B cell (primary cell): ENCODE results near the gene TMEM108. TPM values are rescaled to one million over a fixed set of nuclear protein-coding genes. Genes with fewer than 3 reads are reported as not detected.

Source experiments
- ATAC-seq: fragments of 200-7000 bp; cut with Tn5 transposase; one replicate; pipeline ENCODE4 v1.10.0; 2021; ENCODE audit warnings: low read depth, mild to moderate bottlenecking, moderate number of reproducible peaks, moderate library complexity
- CTCF ChIA-PET: fragments of 350-600 bp; sonication (Branson Sonifier 250); formaldehyde crosslinking; loops from one replicate; lab custom pipeline; 2021; ENCODE audit warnings: antibody characterized with exemption, inconsistent platforms; lab: Charles Lee
- POLR2A ChIA-PET: fragments of 350-600 bp; sonication (Branson Sonifier 250); formaldehyde crosslinking; loops from one replicate; lab custom pipeline; 2021; ENCODE audit warnings: antibody characterized with exemption; lab: Charles Lee
- DNase-seq: peaks from one replicate; pipeline ENCODE4 v3.0.0; 2013
- H2AFZ ChIP-seq: 2 replicates; pipeline ENCODE4 v1.6.1; 2012; ENCODE audit warnings: mild to moderate bottlenecking, low read depth, low read length; ENCODE audit not compliant: insufficient read depth, poor library complexity, severe bottlenecking
- H3K27ac ChIP-seq, 2 donors: 1 replicate in 1 of 2; 2 replicates in 1 of 2; pipeline ENCODE4 v1.5.1; 2012 to 2013; ENCODE audit warnings: low read length in 2 of 2, mild to moderate bottlenecking in 2 of 2, moderate library complexity in 1 of 2
- H3K27me3 ChIP-seq, 4 experiments: fragments of 200-600 bp in 1 of 4; sonication (generic) in 1 of 4; replicated peaks in 1 of 4; 1 replicate in 2 of 4; 2 replicates in 2 of 4; pipeline versions ENCODE4 v1.6.1 to v1.7.0; 2013 to 2016; ENCODE audit warnings: low read length in 3 of 4, mild to moderate bottlenecking in 2 of 4, mixed read lengths in 1 of 4, moderate library complexity in 1 of 4; ENCODE audit not compliant: insufficient read depth in 4 of 4, control insufficient read depth in 3 of 4; ENCODE audit errors: control extremely low read depth in 1 of 4
- H3K36me3 ChIP-seq, 2 experiments: replicated peaks in 1 of 2; 1 replicate in 1 of 2; 2 replicates in 1 of 2; pipeline versions ENCODE4 v1.6.1 to v1.7.1; 2013; ENCODE audit warnings: low read length in 1 of 2; ENCODE audit not compliant: insufficient read depth in 2 of 2, control insufficient read depth in 1 of 2; ENCODE audit errors: control extremely low read depth in 1 of 2, extremely low read depth in 1 of 2
- H3K4me1 ChIP-seq, 2 donors: fragments of 200-600 bp in 1 of 2; sonication (generic) in 1 of 2; 1 replicate in 1 of 2; 2 replicates in 1 of 2; pipeline versions ENCODE4 v1.5.1 to v1.6.1; 2013 to 2017; ENCODE audit warnings: low read length in 2 of 2; ENCODE audit not compliant: control insufficient read depth in 2 of 2, insufficient read depth in 2 of 2
- H3K4me2 ChIP-seq: replicated peaks from 2 replicates; pipeline ENCODE3; 2012; ENCODE audit warnings: mild to moderate bottlenecking, low read depth, low read length; ENCODE audit not compliant: poor library complexity, severe bottlenecking
- H3K4me3 ChIP-seq, 5 experiments: fragments of 200-600 bp in 1 of 5; sonication (generic) in 1 of 5; 1 replicate in 3 of 5; 2 replicates in 2 of 5; pipeline versions ENCODE4 v1.5.1 to v1.7.0; 2011 to 2016; ENCODE audit warnings: low read length in 4 of 5, mild to moderate bottlenecking in 4 of 5, low read depth in 2 of 5, control low read depth in 1 of 5, moderate library complexity in 1 of 5; ENCODE audit not compliant: insufficient read depth in 1 of 5; ENCODE audit errors: control extremely low read depth in 1 of 5, extremely low read depth in 1 of 5
- H3K79me2 ChIP-seq: fragments of 200-600 bp; sonication (generic); one replicate; pipeline ENCODE4 v1.6.0; 2016; ENCODE audit warnings: low read length; ENCODE audit not compliant: control insufficient read depth, insufficient read depth
- H3K9ac ChIP-seq: fragments of 200-600 bp; sonication (generic); 2 replicates; pipeline ENCODE4 v1.6.1; 2017; ENCODE audit warnings: mild to moderate bottlenecking, low read length, moderate library complexity
- H3K9me3 ChIP-seq, 3 donors: one replicate each; pipeline versions ENCODE4 v1.6.1 to v1.7.1; 2013; ENCODE audit warnings: low read length in 2 of 3; ENCODE audit not compliant: control insufficient read depth in 2 of 3, insufficient read depth in 1 of 3; ENCODE audit errors: control extremely low read depth in 1 of 3
- H4K20me1 ChIP-seq: 2 replicates; pipeline ENCODE4 v1.6.0; 2012; ENCODE audit warnings: mild to moderate bottlenecking, low read length; ENCODE audit not compliant: insufficient read depth, control insufficient read depth, poor library complexity, severe bottlenecking
- H3K27ac Mint-ChIP-seq: one replicate; pipeline ENCODE4 v1.8.0; 2021; ENCODE audit warnings: mixed read lengths
- H3K27me3 Mint-ChIP-seq: one replicate; pipeline ENCODE4 v1.8.0; 2021; ENCODE audit warnings: mixed read lengths
- H3K4me1 Mint-ChIP-seq: one replicate; pipeline ENCODE4 v1.8.0; 2021; ENCODE audit warnings: mixed read lengths
- H3K4me3 Mint-ChIP-seq: one replicate; pipeline ENCODE4 v1.8.0; 2021; ENCODE audit warnings: mixed read lengths
- H3K9me3 Mint-ChIP-seq: one replicate; pipeline ENCODE4 v1.8.0; 2022; ENCODE audit warnings: mixed read lengths; ENCODE audit not compliant: insufficient read depth
- EZH2 ChIP-seq: IDR thresholded peaks from 2 replicates; pipeline ENCODE4 v1.6.1; 2012; ENCODE audit warnings: borderline replicate concordance, low read depth, mild to moderate bottlenecking, moderate library complexity, low read length; ENCODE audit not compliant: insufficient read depth, poor library complexity, severe bottlenecking
- WGBS: methylation state at CpG from one replicate; pipeline ENCODE4 v1.1.5; 2013; ENCODE audit warnings: missing lambda C conversion rate; ENCODE audit not compliant: insufficient coverage; 5-methylcytosine and 5-hydroxymethylcytosine counted together
- intact Hi-C: fragments of 100-400 bp; cut with micrococcal nuclease; formaldehyde crosslinking; loops from one replicate; pipeline ENCODE4 v1.10.0; 2022
- polyA plus RNA-seq: library from polyadenylated mRNA; depleted of rRNA; stranded (reverse); fragments of >200 nt; gene quantifications from 2 replicates; pipeline ENCODE4 v1.2.3, GENCODE V29; 2012
- total RNA-seq, 2 donors: library from RNA; stranded (reverse); fragments of 120-200 nt in 1 of 2; gene quantifications; 1 replicate in 1 of 2; 2 replicates in 1 of 2; pipeline versions ENCODE4 v1.2.3 to v1.2.4, GENCODE V29; 2013 to 2022
- TF ChIP-seq, protein P1 (sequence below): fragments of 200-600 bp; IDR thresholded peaks from one replicate; pipeline ENCODE4 v1.8.0; 2022; ENCODE audit warnings: antibody characterized with exemption, mild to moderate bottlenecking

TMEM108 gene
- total and polyA plus RNA-seq, 2 donors (not counting 1 experiment from before 2014, with no cell fraction given) = not detected

DNA sequence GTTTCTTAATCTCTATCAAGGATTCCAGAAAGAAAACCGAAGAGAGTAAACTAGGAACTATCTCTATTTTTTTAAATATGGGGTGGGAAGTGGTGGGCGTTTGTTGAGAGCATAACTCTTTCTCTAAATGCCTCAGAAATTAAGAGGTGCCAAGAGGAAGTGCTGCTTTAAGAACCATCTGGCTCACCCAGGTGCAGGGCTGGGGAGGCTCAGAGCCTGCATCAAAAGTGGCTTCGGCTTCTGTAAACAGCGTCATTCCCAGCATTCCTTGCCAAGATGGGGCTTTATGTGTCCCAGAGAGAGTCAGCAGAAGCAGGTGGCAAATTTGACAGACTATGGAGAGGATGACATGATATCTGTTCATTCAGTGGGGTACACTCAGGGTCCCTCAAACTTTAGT lies 238.4 kb downstream of the TMEM108 start:
- Histone ChIP-seq H2AFZ (no peak overlapping the region), H3K27me3 (peaks cover 0 to 5% (median 0%) of the 10 kb centered on the region in 4 experiments), H3K4me1 (peaks cover 0 to 3% of the 10 kb centered on the region in 2 donors), H3K27ac (no peak overlapping the region), H3K9ac (no peak overlapping the region), H3K79me2 (no peaks in the 10 kb centered on the region), H3K9me3 (no peaks in the 10 kb centered on the region), H4K20me1 (no peaks in the 10 kb centered on the region), H3K4me2 (no peak overlapping the region), H3K4me3 (no peak overlapping the region), H3K36me3 (no peaks in the 10 kb centered on the region)
- TF ChIP-seq EZH2 = no peak
- TF ChIP-seq, protein P1, sequence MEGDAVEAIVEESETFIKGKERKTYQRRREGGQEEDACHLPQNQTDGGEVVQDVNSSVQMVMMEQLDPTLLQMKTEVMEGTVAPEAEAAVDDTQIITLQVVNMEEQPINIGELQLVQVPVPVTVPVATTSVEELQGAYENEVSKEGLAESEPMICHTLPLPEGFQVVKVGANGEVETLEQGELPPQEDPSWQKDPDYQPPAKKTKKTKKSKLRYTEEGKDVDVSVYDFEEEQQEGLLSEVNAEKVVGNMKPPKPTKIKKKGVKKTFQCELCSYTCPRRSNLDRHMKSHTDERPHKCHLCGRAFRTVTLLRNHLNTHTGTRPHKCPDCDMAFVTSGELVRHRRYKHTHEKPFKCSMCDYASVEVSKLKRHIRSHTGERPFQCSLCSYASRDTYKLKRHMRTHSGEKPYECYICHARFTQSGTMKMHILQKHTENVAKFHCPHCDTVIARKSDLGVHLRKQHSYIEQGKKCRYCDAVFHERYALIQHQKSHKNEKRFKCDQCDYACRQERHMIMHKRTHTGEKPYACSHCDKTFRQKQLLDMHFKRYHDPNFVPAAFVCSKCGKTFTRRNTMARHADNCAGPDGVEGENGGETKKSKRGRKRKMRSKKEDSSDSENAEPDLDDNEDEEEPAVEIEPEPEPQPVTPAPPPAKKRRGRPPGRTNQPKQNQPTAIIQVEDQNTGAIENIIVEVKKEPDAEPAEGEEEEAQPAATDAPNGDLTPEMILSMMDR = no peak
- CTCF ChIA-PET = no interaction called here
- Mint-ChIP-seq H3K27ac (no peak overlapping the region), H3K4me1 (peaks cover 2% of the 10 kb centered on the region), H3K9me3 (no peaks in the 10 kb centered on the region), H3K27me3 (peaks cover 30% of the 10 kb centered on the region), H3K4me3 (no peak overlapping the region)
- intact Hi-C loops = no loop called here
- 59% methylated on average over 2 of the region's 4 CpGs for WGBS
- POLR2A ChIA-PET = no interaction called here
- ATAC-seq = no peak
- DNase-seq = no peak

DNA sequence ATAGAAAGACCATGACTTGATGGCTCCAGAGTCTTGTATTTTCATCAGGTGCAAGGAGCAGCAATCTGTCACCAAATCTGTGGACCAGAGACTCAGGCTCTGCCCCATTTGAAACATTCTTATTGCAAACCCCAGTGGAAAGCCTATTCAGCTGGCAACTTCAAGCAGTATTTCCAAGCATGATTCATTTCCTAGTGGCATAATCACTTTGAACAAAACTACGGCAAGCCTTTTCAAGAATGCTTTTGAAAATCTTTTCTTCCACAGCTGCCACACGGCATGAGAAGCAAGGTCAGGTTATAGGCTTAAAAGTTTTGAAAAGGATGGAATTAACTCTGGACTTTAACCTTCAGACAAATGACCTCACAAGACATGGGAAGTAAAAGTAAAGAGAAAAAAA lies 239.6 kb downstream of the TMEM108 start:
- H3K9ac ChIP-seq = no peak overlapping the region
- H3K4me3 Mint-ChIP-seq = no peak overlapping the region
- peaks cover 0 to 3% of the 10 kb centered on the region in 2 donors for H3K4me1 ChIP-seq
- H3K27me3 Mint-ChIP-seq = peaks cover 32% of the 10 kb centered on the region
- H3K4me1 Mint-ChIP-seq = peaks cover 2% of the 10 kb centered on the region
- H3K9me3 ChIP-seq = no peaks in the 10 kb centered on the region
- intact Hi-C loops = no loop called here
- TF ChIP-seq EZH2 = no peak
- TF ChIP-seq, protein P1 = no peak
- H3K27ac ChIP-seq = no peak overlapping the region
- H3K4me3 ChIP-seq = no peak overlapping the region
- H2AFZ ChIP-seq = no peak overlapping the region
- ATAC-seq (no peak), DNase-seq (no peak)
- peaks cover 0 to 4% (median 0%) of the 10 kb centered on the region in 4 experiments for H3K27me3 ChIP-seq
- no CpG with 5 or more reads among the region's 2 CpGs for WGBS
- ChIA-PET POLR2A (no interaction called here), CTCF (no interaction called here)
- H4K20me1 ChIP-seq = no peaks in the 10 kb centered on the region
- H3K36me3 ChIP-seq = no peaks in the 10 kb centered on the region
- H3K4me2 ChIP-seq = no peak overlapping the region
- H3K27ac Mint-ChIP-seq = no peak overlapping the region
- H3K9me3 Mint-ChIP-seq = no peaks in the 10 kb centered on the region
- H3K79me2 ChIP-seq = no peaks in the 10 kb centered on the region
